ENCODE data around the gene GEMIN2.

Gene GEMIN2

GRCh38 chr14:39174560-39175444, 60.7 kb downstream of the GEMIN2 start, which contains the start of gene PNN (continued):
- 0 out of 2 replicates have a peak, but pooled peaks have one; percentile 31 for TF ChIP-seq ZNF10 (tag by site-specific recombination; IDR thresholded peaks at IDR 0.05)
- TF ChIP-seq ZNF366 (tag by site-specific recombination; conservative IDR thresholded peaks at IDR 0.05) = peak; percentile 92
- peak; percentile 30 for TF ChIP-seq ZNF341 (tag by site-specific recombination; IDR thresholded peaks at IDR 0.05; ENCODE audit: low read depth)
- TF ChIP-seq ZFHX2 (tag by site-specific recombination; conservative IDR thresholded peaks at IDR 0.05) = no peak
- TF ChIP-seq ZIC2 (tag by site-specific recombination; IDR thresholded peaks at IDR 0.05) = peak; percentile 61; the same call in 1 of the 2 replicates
- TF ChIP-seq ZXDB (tag by site-specific recombination; IDR thresholded peaks at IDR 0.05) = peak; percentile 37
- TF ChIP-seq ZNF335 (tag by site-specific recombination; conservative IDR thresholded peaks at IDR 0.05) = peak; percentile 46
- peak; percentile 89 for TF ChIP-seq ZNF121 (tag by site-specific recombination; IDR thresholded peaks at IDR 0.05)
- TF ChIP-seq REST (tag by site-specific recombination; IDR thresholded peaks at IDR 0.05) = no peak
- TF ChIP-seq ZBTB21 (tag by site-specific recombination; IDR thresholded peaks at IDR 0.05) = peak; percentile 94
- TF ChIP-seq ZNF394 (tag by site-specific recombination; IDR thresholded peaks at IDR 0.05; ENCODE audit: borderline replicate concordance) = no peak
- 0 out of 2 replicates have a peak, but pooled peaks have one; percentile 7 for TF ChIP-seq ZNF664 (tag by site-specific recombination; IDR thresholded peaks at IDR 0.05)
- TF ChIP-seq SP7 (tag by site-specific recombination; IDR thresholded peaks at IDR 0.05) = peak; percentile 37; the same call in 1 of the 2 replicates
- peak; percentile 86 for TF ChIP-seq ZNF561 (tag by site-specific recombination; IDR thresholded peaks at IDR 0.05; ENCODE audit: borderline replicate concordance)
- TF ChIP-seq ZNF398 (tag by site-specific recombination; IDR thresholded peaks at IDR 0.05) = peak; percentile 74
- peak; percentile 95 for TF ChIP-seq SP2 (tag by site-specific recombination; IDR thresholded peaks at IDR 0.05)
- TF ChIP-seq WT1 (tag by site-specific recombination; IDR thresholded peaks at IDR 0.05) = 0 out of 2 replicates have a peak, but pooled peaks have one; percentile 10
- 0 out of 2 replicates have a peak, but pooled peaks have one; percentile 18 for TF ChIP-seq ZNF18 (tag by site-specific recombination; IDR thresholded peaks at IDR 0.05)
- TF ChIP-seq ZBTB17 (tag by site-specific recombination; IDR thresholded peaks at IDR 0.05) = peak; percentile 66
- no peak for TF ChIP-seq ZBTB7A (tag by site-specific recombination; IDR thresholded peaks at IDR 0.05; ENCODE audit: low read depth)
- TF ChIP-seq ZNF629 (tag by site-specific recombination; IDR thresholded peaks at IDR 0.05) = peak; percentile 98
- TF ChIP-seq ZNF311 (tag by site-specific recombination; IDR thresholded peaks at IDR 0.05; ENCODE audit: borderline replicate concordance) = no peak
- no peak for TF ChIP-seq ZNF221 (tag by site-specific recombination; IDR thresholded peaks at IDR 0.05; ENCODE audit: borderline replicate concordance)
- peak; percentile 97 for TF ChIP-seq ATF2 (tag by site-specific recombination; IDR thresholded peaks at IDR 0.05; ENCODE audit: low read depth)
- TF ChIP-seq ZNF654 (tag by site-specific recombination; IDR thresholded peaks at IDR 0.05; ENCODE audit: low read depth) = no peak
- peak; percentile 69 for TF ChIP-seq ZNF580 (tag by site-specific recombination; IDR thresholded peaks at IDR 0.05)
- peak; percentile 71; the same call in 1 of the 2 replicates for TF ChIP-seq YY1 (tag by site-specific recombination; IDR thresholded peaks at IDR 0.05)
- peak; percentile 99 for TF ChIP-seq ELK4 (IDR thresholded peaks at IDR 0.05; ENCODE audit: borderline replicate concordance, low read depth, low read length)

All from HEK293 (cell line).